GDM1 (cell line): ENCODE results near the gene PROK1.

Experiments used
- DNase-seq: peaks from one replicate; lab custom pipeline; 2025; lab: John Stamatoyannopoulos, UW

PROK1 gene

GRCh38 chr1:110489406-110489805 is 38.5 kb downstream of the PROK1 start:
- DNase-seq: no peak

DNA sequence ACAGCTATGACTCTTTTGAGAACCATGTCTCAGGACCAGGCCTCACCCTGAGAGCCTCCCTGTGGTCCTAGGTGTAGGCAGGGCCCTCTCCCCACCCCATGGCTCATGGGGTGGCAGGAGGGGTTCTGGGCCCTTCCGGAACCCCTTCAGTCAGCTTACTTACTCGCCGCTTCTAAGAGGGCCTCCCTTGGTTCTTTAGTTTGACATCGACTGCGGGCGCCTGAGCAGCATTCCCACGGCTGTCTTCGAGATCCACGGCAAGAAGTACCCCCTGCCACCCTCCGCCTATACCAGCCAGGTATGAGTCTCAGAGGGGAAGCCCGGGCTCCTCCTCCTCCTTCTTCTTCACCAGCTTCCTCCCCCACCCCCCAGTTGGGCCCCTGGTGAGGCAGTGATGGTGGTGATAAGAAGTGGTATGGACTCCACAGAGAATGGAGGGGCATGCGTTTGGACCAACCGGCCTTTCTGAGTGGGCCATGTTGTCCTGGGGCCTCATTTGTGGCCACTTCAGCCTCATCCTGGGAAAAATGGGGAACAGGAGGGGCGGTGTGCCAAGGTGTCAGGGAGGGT is 39.1 kb downstream of the PROK1 start:
- no peak for DNase-seq

GRCh38 chr1:110490791-110491451 is 40.0 kb downstream of the PROK1 start:
- DNase-seq: no peak

- DNase-seq: no peak
These were observed 41.6 kb downstream of the PROK1 start for GRCh38 chr1:110492573-110492972.

- DNase-seq: no peak
These were observed 42.2 kb downstream of the PROK1 start for GRCh38 chr1:110493059-110493699.

DNA sequence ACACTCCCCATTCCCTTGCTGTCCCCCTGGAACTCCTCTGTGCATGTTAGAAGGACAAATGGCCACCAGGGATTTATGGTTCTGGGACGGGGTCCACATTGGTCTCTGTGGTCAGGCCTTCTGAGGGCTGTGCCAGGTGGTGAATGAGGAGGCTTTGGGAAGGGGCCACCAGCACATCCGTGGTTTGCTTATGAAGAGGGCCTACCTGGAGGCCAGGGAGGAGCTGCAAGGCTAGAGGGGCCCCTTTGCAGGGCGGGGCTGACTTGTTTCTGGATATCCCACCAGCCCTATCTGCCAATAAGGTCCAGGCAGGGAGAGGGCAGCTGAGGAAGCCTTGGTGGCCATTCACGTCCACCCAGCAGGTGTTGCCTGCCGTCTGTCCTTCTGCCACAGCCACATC is 43.1 kb downstream of the PROK1 start:
- no peak for DNase-seq

- no peak for DNase-seq
These were observed 43.8 kb downstream of the PROK1 start for GRCh38 chr1:110494522-110495406.

DNA sequence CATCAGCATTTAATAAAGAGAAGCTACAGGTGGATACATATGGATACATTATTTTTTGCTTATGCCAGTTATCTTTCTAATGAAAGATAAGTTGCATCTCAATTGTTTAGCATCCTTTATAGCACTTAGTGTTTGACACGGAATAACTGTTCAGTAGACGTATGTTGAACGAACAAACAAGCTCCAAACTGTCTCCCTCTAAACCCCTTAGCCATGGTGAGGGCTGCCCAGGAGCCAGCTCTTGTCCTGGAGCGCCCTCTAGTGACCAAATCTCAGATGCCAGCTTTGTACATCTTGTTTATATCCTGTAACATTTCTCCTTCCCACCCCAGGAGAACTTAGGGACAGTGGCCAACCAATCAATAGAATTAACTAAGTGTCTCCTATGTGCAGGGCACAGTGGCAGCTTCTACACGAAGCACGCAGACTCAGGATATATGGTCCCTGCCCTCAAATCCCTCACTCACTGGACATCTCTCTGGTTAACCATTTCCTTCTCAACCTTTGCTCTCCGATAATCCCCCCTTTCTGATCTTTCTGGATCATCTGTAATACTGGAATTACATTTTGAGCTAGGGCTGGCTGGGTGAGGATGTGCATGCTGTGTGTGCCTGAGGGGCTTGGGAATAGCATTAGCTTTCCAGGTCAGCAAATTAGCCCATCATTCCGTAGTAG is 45.1 kb downstream of the PROK1 start:
- DNase-seq: peak; percentile 55

GRCh38 chr1:110498270-110498669 is 47.3 kb downstream of the PROK1 start:
- DNase-seq: no peak

DNA sequence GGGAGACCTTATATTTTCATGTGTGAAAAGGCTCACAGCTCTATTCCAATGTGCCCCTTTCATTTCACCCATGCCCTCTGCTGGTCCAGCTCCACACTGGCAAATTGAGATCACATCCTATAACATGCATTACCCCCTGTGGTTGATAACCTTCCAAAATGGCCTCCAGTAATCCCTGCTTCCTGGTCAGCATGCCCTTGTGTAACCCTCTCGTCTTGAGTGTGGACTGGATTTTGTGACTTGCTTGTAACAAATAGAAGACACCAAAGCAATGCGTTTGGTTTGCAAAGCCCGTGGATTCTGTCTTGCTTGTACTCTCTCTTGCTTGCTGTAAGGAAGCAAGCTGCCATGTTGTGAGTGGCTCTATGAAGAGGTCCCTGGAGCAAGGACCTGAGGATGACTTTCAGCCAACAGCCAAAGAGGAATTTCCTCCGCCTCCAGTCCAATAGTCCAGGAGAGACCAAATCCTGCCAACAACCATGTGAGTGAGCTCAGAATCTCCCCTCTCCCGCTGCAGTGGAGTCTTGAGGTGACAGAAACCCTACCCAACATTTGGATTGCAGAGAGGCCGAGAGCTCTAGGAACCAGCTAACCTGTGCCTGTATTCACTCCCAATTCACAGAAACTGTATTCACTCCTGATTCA is 50.7 kb downstream of the PROK1 start:
- DNase-seq: no peak

DNA sequence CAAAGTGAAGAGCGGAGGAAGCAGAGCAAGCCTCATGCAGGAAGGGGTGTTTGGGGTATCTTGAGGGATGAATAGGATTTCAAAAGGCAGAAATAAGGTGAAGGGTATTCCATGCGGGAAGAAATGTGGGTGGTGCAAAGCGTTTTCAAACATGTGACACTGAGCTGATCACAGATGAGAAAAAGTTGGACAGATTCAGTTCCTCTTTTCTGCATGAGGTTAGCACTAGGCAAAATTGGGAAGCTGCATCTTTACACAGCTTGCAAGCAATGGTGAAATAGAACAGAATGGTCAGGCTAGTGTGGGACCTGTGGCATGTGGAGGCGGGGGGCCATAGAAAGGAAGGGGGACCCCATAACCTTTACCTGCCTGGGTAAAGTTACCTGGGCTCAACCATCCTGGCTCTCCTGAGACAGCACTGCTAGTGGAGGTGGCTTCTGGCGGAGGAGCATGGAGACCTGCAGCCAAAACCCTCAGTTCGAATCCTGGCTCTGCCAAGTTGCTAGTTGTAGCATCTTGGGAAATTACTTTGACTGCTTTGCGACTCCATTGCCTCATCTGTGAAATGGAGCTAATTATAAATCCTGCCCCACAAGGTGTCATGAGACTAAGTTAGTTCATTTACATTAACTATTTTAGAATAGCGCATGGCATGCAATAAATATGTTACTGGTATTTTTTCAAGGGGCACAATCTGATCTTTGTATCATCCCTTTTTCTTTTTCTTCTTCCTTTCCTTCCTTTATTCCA is 51.6 kb downstream of the PROK1 start:
- DNase-seq: peak; percentile 16

GRCh38 chr1:110503471-110503870 is 52.5 kb downstream of the PROK1 start:
- DNase-seq: no peak

DNA sequence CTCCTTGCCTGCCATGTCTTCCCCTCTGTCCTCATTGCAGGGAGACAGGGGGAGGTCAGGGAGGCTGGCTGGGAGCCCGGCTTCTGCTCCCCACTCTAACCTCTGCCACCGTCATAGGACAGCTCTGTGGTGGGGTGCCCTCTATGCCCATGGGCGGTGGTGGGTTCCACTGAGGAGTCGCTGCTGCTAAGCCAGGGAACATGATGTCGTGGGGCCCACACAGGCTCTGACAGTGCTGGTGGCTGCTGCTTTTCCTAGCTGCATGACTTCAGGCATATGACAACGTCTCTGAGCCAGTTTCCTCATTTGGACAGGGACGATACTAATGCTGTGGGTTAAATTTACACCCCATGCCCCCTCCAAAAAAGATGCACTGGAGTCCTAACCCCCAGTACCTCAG is 53.3 kb downstream of the PROK1 start:
- DNase-seq: no peak

DNA sequence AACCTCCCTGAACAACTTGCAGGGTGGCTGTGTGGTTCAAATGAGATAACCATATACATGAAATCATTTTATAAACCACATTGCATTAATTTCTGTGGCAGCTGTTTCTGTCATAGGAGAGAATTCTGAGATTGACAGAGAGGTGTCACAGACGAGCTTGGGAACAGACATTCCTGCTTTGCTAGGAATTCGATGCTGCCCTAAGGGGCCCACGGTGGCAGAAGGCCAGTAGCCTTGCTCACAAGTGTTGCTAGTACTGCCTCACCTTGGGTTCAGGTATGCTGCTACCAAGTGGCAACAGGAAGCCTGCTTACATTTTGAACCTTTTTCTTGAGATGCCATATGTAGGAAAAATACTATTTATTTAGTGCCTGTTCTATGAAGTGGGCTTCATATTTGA is 54.6 kb downstream of the PROK1 start:
- no peak for DNase-seq

DNA sequence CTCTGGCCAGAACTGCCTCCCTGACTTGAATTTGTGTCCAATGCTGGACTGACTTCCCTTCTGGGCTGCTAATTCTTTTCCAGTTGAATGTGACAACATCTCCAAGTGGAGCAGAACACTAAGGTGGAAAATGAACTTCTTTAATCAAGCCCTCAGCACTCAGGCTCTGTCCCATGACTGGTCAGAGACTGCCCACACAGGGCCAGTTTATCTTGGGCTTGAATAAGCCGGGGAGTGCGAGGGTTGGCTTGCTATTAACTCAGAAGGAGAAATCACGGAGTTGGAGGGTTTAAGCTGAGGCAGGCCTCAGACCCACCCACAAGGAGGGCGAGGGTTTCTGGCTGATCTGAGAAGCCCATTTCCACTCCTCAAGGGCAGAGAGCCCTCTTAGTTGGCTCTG is 55.6 kb downstream of the PROK1 start:
- no peak for DNase-seq
